IPS DF 19.7 (cell line): ENCODE measurements around the gene ENO1.
"Not testable (repeated sequence)": the region's sequence is repeated elsewhere in the genome, so short reads cannot be mapped to it uniquely, and the experiment has no call there.

Experiments used
- DNase-seq: peaks from one replicate; pipeline ENCODE4 v3.0.0-alpha.2; 2013; ENCODE audit warnings: low read depth, low spot score

The ENO1 gene

DNA sequence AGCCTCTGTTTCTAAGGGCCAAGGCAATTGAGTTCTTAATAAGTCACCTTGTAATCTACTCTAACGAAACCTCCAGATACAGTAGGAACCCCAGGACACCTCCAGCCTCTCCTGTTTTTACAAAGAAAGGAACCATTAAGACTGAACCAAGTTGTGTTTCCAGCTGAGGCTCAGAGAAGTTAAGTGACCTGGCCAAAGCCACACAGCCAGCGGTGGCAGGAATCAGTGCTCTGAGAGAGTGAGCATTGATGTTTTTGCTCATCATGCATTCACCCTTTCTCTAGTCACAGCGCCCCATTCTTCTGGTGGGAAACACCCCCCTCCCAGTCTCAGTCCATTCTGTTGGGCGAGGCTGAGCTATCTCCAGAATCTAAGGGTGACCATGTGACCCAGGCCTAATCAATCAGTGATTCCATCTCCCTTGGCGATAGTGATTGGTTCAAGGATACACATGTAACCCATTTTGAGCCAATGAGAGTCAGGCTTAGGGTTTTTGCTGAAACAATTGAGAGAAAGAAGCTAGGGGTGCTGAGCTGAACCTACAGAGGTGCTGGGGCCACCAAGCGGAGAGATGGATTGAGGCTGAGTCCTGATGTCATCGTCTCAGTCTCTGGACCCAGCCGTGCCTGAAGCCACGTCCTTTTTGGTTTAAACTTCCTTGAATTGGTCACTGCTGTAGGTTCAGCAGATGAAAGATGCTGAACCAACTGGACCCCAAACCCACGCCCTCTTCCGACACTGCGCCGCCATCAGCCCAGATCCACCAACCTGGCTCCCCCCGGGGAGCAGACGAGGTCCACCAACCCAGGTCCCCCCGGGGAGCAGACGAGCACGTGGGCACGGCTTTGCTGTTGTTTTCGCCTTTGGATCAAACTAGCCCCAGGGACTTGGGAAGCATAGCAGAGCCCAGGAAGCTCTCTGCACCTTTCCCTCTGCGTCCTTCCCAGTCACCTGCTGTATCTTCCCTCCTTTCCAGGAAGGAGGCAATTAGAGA, 33.1 kb downstream of the ENO1 start:
- DNase-seq = no peak

DNA sequence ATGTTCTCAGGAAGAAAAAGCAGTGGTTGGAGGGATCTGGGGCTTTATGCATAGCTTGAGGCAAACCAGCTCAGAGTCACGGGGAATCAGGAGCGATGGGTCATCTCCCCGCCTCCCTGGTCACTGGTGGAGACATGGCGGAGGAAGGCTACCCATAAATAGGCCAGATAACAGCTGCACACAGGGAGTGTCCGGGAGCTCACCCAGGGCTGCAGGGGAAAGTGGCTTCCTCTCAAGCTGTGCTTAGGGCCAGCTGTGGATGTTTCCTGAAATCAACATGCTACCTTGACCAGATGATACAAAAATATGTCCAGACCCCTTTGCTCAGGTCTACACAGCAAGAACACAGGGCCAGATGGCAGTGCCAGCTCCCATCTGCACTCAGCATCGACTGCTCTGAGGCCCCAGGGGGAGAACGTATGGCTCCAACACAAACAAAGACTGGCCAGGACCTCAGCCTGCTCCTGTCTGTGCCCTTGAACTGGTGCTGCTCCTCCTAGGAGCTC, 33.9 kb downstream of the ENO1 start:
- no peak for DNase-seq

DNA sequence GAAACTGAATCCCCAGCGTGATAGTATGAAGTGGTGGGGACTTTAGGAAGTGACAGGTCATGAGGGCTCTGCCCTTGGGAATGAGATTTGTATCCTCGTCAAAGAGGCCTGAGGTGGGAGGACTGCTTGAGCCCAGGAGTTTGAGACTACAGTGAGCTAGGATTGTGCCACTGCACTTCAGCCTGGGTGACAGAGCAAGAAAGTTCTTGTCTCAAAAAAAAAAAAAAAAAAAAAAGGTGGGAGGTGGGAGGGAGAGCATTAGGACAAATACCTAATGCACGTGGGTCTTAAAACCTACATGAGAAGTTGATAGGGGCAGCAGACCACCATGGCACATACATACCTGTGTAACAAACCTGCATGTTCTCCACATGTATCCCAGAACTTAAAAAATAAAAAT, 37.1 kb downstream of the ENO1 start:
- no peak for DNase-seq

DNA sequence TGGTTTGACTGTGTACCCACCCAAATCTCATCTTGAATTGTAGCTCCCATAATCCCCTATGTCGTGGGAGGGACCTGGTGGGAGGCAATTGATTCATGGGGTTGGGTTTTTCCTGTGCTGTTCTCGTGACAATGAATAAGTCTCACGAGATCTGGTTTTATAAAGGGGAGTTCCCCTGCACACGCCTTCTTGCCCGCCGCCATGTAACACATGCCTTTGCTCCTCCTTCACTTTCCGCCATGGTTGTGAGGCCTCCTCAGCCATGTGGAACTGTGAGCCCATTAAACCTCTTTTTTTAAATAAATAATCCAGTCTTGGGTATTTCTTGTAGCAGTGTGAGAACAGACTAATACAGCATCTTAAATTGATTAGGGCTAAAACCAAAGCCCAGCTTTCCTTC, 38.5 kb downstream of the ENO1 start:
- no peak for DNase-seq

DNA sequence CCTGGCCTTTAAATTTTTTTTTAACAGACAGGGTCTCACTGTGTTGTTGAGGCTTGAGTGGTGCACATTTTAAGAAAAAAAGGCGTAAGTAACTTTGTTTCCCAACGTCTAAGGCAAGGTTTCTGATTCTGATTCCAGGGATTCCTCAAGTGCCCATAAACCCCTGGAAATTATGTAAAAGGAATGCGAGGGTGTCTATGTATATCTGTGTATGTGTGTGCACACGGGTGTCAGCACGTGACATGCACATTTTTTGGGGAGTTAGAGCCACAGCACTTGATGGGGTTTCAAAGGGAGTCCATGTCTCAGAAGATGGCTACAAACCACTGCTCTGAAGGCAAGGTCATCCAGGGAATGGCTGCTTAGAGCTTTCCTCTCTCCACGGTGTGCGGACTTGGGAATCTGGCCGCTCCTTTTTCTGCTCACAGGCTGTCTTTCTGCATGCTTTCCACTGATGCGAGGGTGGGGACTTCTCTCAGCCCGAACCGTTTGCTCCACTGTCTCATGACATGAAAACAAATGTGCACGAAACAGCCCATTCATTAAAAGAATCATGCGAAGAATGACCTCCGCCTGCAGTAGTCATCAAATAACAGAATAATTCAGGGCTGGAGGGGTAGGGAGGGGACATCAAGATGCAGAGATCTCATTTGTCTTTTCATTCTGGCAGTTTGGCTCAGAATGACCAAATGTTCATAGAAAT, 42.4 kb downstream of the ENO1 start:
- no peak for DNase-seq

DNA sequence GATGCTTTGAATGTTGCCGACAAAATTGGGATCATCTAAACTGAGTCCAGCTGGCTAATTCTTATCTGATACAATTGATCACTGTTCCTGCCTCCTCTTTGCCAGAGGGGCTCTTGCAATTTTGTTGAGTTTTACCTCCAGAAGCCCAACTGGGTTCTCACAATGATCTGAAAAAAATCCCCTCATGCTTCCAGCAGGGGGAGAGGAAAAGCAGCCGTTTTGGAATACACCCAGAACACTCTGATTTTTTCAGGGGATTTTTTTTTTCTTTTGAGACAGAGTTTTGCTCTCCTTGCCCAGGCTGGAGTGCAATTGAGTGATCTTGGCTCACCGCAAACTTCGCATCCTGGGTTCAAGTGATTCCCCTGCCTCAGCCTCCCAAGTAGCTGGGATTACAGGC, 47.1 kb downstream of the ENO1 start:
- no peak for DNase-seq

DNA sequence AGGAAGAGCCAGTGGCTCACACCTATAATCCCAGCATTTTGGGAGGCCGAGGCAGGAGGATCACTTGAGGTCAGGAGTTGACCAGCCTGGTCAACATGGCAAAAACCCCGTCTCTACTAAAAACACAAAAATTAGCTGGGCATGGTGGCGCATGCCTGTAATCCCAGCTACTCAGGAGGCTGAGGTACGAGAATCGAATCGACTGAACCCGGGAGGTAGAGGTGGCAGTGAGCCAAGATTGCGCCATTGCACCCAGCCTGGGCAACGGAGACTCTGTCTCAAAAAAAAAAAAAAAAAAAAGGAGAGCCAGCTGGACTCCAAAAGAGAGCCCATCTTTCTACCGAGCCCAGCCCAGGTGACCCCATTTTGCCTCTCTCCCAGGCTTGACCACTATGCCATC, 47.8 kb downstream of the ENO1 start:
- DNase-seq = not testable (repeated sequence)

DNA sequence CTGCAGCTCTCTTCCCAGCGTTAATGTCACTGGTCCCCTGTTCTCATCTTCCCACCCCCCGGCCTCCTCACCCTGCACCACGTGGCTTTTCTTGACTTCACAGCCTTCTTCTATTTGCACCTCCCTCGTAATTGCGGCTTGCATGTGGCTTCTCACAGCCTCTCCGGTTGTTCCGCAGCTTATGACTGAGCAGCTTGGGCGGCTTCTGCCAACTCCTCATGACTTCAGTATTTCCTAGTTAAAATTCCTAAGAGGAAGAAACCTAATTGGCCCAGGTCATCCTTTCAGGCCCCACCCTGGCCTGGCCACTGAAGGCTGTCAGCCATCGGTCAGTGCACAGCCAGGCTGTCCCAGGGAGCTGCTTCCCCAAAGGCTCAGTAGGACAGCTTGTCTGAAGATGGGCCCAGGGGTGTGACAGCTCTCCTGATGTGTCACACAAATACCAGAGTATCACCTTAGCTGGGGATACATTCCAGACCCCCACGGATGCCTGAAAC, 52.5 kb downstream of the ENO1 start:
- no peak for DNase-seq

DNA sequence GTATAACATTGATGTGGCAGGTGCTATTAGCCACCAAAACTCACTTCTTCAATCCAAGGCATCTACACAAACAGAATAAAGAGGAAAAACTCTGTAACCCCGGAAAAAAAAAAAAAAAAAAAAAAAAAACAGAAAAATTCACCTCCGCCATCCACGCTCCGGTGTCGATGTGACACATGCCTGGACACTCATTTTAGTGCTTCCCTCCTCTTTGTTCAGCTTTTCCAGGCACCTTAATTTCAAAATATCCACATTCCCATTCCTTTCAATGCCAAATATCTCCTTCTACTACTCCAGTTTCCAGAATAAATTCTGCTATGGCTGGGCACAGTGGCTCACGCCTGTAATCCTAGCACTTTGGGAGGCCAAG, 55.2 kb downstream of the ENO1 start:
- DNase-seq = no peak

DNA sequence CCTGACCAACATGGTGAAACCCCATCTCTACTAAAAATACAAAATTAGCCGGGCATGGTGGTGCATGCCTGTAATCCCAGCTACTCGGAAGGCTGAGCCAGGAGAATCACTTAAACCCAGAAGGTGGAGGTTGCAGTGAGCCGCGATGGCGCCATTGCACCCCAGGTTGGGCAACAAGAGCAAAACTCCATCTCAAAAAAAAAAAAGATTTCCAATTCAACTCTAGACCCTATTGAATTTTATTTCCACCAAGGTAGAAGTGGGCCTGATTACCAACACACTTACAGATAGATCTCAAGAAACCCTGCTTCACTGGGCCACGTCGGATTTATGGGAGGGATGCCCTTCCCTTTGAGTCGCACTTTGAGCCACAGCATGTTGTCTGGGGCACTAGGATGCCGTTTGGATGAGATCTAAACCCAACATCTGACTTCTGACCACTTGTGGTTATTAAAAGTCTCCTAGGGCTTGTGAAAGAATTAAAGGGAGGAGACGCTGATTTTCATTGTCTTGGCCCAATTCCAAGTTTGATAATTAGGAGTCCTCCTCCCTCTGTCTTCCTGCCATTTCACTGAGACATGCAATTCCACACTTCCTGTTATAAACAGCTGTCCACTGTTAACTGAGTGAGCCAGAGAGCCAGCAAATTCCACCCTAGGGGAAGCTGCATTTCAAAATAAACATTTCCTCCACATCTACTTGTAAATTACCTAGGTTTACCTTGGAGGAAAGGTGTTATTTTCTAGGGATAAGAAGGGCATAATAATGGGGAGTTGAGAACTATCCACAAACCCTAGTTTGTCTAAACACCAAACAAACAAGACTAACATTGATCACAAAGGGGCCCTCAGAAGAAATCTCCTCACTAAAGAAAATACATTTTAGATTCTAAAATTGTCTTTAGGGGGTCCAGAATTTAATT, 55.9 kb downstream of the ENO1 start:
- no peak for DNase-seq

DNA sequence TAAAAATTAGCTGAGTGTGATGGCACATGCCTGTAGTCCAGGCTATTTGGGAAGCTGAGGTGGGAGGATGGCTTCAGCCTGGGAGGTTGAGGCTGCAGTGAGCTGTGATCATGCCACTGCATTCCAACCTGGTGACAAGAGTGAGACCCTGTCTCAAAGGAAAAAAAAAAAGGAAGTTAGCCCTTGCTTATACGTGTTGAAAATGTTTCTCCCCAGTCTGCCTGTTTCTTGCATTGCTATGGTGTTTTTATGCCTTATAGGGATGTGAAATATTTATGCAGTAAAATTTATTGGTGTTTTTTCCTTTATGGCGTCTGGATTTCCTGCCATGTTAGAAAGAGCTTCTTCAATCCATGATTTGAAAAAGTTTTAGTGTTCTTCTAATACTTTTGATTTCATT, 57.4 kb downstream of the ENO1 start:
- DNase-seq = no peak

DNA sequence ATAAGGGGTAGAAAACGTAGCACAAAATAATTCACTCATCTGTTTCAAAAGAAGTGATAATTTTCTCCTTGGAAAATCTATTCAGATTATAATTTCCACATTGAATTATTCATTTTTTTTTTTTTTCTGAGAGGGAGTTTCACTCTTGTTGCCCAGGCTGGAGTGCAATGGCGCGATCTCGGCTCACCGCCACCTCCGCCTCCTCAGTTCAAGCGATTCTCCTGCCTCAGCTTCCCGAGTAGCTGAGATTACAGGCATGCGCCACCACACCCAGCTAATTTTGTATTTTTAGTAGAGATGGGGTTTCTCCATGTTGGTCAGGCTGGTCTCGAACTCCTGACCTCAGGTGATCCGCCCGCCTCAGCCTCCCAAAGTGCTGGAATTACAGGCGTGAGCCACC, 59.7 kb downstream of the ENO1 start:
- DNase-seq = not testable (repeated sequence)

DNA sequence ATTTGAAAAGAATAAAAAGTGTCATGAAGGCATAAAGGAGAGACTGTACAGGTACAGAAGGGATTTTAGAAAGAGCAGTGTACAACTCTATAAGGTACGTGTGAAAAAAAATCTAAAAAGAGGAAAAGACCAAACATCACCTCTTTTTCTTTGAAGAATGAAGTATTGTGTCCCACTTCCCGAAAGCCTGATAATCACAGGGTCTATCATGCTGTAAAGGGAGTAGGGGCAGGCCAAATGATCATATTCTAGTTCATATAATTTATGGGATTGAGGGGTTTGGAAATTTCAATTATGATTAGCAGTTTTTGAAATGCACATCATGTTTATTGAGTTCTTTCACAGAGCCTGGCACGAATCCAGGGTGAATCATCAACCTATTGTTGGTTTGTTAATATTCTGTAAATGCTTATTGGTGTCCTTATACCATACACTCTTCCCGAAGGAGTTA, 60.1 kb downstream of the ENO1 start:
- no peak for DNase-seq

DNA sequence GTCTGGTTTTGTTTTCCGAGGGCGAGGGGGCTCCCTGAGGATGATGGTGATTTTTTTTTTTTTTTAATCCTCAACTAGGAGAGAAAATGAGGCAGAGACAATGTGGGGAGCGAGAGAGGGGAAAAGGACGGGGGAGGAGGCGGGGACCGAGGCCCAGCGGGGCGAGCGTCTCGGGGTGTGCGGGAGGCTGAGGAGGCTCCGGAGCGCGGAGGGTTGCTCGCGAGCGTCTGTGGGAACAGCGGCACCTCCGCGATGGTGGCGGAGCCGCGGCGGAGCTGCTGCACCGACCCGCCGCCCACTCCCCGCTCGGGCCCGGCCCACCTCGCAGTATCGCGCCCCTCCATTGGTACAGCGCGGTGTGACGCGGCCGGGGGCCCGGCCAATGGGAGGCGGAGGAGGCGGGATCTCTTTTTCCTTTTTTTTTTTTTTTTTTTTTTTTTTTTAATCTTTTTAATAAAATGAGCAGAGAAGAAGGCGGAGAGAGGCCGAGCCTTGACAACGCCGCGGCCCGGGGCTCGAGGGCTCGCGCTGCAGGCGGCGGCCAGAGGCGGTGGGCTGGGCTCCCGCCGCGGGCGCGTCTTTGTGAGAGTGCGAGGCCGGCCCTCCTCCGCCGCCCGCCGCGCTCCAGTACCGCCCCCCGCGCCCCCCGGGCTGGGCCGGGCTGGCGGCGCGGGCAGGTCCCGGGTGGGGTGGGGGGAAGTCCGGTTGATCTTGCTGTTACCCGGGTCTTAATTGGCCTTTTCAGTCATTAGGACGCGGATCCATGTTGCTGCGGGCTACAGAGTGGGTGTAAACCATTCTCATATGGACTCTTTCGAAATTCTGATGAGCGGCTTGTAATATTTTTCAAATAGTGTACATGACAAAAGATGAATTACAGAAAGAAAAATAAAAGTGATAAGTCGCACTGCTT, 60.8 kb downstream of the ENO1 start, which contains the start of gene RERE:
TSS of gene RERE (minus strand) at position 229 of the 913 bp plus-strand sequence.
- no peak for DNase-seq

DNA sequence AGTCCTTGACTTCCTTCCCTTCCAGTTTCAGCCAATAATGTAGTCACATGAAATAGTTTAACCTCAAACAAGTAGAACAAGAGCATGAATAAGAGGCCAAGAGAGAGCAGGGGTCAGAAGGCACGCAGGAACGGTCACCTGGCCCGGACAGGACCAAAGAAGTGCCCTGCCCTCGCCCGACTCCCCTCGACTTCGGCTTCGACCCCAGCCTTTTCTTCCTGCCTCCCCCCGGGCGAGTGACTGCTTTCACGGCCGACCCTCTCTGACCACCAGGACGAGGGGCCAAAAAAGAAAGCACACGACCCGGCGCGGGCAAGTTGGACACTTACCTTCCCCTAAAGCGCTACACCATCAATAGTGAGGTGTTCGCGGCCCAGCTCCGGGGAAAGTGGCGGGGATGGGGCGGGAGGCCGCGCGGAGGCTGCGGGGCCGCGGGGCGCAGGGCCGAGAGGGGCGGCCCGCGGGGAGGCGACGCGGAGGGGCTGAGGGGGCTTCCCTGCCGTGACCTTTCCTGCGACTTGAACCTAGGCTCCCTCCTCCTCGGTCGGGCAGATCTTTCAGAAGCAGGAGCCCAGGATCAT, 61.6 kb downstream of the ENO1 start:
- DNase-seq = no peak

DNA sequence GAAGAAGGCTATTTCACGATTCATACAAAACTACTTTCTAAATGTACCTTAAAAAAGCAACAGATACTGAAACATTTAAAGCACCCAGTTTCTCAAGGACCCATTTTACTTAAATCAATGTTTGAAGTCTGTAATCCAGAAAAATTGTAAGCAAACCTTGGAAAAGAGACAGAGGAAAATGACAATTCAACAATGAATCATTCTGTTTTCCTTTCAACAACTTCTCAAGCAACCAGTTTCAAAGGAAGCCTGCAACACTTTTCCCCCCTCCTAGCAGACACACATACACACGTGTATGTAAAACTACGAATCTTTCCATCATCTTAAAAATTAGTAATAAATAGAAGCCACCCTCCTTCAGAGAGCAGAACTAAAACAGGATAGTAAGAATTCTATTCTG, 62.2 kb downstream of the ENO1 start:
- DNase-seq = no peak

DNA sequence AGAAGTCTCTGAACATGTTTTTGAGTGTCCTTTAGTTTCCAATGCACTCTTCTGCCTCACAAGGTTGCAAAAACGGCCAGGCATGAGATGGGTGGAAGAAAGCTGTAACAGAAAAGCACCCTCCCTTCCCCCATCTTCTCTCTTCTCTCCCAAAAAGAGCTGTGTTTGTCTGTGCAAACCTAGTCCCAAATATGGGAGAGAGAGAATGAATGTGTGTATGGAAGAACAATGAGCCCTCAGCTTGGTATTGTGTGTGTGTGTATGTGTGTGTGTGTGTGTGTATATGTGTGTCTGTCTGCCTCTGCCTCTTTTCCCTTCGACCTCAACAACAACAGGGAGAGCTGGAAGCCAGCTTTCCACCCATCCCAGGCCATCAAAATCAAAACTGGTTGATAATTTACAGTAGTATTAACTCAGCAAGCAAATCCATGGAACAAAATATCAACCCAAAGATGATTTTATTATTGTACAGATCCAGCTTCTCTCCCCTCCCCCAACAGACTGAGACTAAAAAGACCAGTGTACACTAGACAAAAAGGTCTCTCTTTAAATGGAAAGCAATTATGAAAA, 62.8 kb downstream of the ENO1 start:
- DNase-seq = no peak

DNA sequence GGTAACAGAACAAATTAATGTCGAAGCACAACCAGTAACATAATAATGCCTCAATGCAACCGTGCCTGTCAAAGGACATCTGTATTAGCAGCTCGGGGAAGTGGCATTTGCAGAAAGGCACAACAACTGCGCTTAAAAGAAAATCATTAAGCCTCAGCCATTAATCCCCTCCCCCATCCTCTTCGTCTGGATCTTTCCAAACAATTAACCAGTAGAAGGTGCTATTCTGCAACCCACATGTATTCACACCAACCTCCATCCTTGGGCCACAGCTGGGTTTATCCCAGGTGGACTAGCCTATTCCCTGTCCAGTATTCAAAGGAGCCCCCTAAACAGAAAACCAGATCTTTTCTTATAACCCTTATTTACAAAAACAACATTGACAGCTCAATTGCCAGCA, 63.6 kb downstream of the ENO1 start:
- DNase-seq = no peak

DNA sequence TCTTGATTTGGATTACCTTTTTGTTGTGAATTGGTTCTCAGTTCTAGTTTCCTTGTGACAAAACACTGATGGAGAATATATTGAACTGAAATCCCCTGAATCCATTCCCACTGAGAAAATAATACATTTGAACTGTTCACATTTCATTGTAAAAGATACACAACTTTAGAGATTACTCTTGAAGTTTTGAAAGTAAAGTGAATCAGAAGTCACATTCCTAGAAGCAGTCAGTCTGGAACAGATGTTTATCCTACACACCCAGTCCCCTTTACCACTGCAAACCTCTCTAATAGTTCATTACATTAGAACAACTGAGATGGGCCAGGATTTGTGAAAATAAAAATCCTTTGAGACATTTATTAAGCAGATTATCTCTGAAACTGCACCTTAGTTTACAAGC, 64.5 kb downstream of the ENO1 start:
- DNase-seq = no peak
